NCI-H82 (cell line): ENCODE results near the gene SSBP3.

Source experiments
- DNase-seq: peaks from one replicate; lab custom pipeline; 2025; lab: John Stamatoyannopoulos, UW

Gene SSBP3

DNA sequence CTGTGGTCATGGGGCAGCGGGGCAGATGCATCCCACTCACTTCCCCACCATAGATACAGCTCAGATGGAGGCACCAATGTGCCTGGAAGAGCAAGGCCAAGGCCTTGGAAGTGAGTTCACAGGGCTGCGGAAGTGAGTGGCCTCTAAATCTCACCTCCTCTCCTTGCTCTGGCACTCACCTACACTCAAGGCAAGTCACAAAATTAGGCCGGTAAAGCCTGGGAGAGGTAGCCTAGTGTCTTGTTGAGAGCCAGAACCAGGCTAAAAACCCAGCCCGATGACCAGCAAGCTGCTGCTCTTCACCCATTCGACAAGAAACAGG, 57.5 kb downstream of the SSBP3 start:
- DNase-seq = no peak

DNA sequence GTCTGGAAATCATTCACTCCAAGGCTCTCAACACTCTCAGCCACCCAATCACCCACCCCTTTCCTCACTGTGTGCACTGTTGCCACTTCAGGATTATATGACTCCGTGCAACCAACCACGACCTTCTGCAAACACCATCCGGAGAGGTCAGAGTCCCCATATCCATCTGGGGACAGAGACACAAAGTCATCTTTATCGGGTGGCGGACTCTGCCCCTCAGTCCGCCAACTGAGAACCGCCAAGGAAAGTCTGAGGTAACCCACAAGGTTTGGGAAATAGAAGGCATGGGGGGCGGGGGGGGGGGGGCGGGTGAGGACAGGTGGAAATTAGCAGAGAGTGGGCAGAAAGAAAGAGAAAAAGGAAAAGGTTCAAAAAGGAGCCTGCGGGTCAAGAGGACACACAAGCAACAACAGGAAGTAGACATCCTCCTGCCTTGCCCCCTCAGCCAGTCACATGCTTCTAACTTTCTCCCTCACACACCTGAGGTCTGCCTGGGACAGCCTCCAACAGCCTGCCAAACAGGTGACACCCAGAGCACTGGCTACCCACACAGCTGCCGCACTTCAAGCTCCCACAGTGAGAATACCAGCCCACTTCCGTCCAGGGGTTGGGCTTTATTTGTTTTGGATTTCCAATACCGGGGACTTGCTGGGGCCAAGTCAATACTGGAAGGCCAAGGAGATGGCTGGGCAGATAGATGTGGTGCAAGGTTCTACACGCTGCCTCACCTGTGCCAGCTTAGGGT, 58.1 kb downstream of the SSBP3 start:
- peak; percentile 23 for DNase-seq

DNA sequence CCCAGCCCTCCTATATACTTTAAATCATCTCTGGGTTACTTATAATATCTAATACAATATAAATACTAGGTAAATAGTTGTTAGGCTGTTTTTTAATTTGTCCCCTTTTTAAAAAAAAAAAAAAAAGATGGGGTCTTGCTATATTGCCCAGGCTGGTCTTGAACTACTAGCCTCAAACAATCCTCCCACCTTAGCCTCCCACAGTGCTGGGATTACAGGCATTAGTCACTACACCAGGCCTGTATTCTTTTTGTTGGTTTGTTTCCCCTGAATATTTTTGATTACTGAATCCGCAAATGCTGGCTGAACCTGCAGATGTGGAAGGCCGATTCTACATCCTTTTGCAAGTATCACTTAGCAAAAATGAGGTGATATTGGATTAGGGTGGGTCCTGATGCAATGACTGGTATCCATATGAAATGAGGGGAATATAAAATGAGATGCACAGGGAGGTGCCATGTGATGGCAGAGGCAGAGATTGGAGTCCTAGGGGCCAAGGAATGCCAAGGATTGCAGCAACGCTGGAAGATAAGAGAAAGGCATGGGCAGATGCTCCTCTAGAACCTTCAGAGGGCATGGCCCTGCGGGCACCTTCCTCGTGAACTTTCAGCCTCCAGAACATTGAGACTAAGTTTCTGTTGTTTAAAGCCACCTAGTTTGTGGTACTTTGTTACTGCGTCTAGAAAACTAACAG, 58.8 kb downstream of the SSBP3 start:
- DNase-seq = no peak

DNA sequence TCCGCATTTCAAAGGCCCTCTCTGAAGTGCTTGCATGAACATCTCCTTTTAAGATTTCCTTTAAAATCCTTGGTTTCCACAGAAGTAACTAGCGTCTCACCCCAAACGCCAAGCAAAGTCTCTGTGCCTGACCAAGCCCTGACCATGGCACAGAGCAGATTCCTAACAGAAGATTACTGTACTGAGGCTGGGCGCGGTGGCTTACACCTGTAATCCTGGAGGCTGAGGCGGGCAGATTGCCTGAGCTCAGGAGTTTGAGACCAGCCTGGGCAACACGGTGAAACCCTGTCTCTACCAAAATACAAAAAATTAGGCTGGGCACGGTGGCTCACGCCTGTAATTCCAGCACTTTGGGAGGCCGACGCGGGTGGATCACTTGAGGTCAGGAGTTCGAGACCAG, 60.6 kb downstream of the SSBP3 start:
- peak; percentile 32 for DNase-seq

DNA sequence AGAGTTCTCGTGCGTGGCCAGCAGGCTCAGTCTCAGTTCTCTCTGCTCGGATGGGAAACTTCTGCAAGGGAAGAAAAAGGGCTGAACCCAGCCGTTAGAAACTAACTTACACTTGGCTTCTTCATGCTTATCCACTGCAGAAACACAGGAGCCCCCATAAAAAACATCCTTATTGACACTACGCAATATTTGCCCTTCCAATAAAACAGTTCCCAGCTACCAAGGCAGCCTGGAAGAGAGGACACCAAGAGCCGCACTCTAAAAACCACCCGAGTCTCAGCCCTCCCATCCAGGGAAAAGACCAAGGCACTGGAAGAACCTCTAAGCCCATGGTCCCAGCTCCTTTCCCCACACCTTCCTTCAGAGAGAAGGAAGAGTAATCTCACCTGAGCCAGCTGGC, 61.1 kb downstream of the SSBP3 start:
- no peak for DNase-seq

DNA sequence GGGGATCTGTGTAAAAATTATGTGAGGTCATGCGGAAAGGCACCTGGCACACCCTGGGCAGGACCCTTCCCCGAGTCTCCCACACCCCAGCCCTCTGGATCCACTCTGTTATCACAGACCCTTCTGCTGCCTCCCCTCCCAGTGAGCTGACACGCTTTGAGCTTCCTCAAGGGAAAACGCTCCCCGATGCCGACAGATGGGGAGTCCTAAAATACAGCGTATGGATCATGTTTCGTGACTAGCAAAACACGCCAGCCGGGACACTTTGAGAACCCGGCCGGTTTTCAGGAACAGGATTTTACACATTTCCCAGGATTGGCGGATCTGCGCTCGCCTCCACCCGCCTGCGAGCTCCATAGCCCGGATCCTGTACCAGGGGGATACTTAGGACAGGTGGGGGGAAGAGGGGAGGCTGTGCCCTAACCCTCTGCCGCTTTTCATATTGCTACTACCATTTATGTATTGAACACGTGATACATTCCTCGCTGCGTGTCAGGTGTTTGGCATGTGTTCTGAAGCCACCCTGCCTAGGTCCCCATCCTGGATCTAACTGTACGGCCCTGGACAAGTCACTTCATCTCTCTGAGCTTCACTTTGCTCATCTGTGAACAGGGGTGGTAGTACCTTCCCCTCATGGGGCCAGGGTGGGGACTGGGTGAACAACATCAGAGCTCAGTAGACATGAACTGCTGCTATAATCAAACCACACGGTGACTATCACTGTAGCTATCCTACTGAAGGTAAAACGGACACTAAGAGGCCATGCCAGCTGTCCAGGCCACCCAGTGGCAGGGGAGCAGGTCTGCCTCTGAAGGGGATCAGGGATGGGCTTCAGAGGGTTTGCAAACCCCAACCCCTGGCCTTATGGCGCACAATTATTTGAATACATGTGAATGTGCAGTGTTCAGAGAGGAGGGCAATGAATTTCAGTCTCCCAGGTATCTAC, 63.2 kb downstream of the SSBP3 start:
- DNase-seq = peak; percentile 90

DNA sequence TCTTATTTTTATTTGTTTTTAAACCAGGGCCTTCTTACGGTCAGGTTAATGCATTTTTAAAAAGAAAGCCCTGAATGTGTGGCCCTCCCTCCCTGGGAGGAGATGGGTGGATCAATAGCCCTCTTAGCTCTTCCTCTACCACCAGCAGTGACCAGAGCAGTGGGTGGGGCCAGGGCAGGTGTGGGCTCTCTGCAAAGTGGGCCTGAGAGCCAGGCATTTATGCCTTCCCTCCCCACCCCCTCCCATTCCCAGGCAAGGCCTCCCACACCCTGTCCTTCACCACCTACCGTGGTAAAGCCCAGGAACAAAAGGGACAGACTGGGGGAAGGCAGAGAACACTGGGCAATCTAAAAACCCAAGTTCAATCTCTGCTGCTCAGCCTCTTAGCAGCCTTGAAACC, 63.9 kb downstream of the SSBP3 start:
- DNase-seq = peak; percentile 69

DNA sequence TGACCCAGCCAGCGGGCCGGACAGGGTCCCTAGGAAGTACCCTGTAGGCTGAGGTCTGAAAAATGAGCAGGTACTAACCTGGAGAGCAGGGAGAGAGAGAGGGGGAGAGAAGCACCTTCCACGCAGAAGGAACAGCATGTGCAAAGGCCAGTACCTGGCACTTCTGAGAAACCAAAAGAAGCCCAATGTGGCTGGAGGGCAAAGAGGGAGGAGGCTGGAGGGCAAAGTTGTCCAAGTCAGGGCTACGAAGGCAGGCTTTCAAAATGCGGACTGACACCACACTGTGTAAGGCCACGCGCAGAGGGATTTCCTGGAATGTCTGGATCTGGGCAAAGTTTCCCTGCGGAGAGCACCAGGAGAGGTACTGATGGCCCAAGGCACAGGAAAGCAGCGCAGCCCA, 64.4 kb downstream of the SSBP3 start:
- DNase-seq = no peak

DNA sequence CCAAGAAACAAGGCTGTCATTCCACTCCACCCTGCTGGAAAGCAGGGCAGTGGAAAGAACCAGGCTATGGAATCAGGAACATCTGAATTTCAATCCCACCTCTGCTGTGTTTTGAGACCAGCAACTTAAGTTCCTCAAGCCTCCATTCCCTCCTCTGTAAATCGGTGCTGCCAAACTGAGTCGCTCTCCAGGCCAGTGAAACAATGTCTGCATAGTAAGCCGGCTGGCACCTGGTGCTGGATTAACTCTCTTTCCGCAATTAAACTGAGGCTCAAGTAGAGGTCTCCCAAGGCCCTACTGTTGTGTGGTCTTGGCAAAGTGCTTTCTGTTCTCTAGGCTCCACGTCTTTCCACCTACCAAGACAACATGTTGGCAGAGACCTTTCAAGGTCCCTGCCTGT, 65.3 kb downstream of the SSBP3 start:
- DNase-seq = peak; percentile 92

DNA sequence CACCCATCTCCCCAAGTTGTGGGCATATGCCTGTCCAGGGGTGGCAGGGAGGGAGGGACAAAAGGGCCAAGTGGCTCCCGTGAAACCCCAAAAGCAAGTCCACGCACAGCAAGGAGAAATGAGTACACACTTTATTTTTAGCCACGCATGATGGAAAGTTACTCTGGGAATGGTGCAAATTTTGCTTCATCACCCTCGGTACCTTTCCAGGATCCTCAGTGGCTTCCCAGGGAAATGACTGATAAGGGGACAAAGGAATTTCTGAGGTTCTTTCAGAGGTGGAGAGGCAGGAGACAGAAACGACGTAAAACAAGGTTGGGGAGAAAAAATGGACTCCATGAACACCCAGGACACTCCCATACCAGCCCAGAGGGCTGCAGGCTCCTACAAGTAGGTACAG, 65.8 kb downstream of the SSBP3 start:
- DNase-seq = no peak

DNA sequence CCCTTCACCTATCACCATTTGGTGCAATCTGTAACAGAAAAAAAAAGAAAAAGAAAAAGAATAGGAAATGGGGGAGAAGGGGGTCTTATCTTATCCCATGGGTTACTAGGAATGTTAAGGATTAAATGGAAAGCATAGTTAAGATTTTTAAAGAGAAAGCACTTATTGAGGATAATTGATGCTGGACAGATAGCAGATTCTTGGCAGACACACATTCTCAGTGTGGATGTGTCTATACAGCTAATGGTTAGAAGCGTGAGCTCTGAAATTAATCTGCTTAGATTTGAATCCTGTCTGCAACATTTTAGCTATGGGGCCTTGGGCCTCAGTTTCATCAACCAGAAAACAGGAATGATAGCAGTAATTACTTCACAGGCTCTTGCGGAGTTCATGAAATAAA, 67.1 kb downstream of the SSBP3 start:
- DNase-seq = no peak

DNA sequence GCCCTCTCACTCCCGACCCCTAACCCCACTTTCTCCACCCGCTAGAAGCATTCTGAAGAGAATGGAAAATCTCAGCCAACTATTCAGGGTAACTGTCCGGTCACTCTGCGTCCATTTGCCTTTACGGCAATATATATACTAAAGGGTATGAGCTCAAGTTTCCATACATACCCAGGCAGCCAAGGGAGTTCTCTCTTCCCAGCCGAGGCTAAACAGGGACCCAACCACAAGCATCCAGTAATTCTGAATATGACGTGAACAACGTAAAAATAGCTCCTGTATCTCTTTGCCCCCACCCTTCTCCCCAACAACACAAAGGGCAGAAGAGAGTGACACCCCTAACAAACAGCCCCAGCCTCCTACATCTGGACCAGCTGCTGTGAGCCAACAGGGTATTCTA, 67.7 kb downstream of the SSBP3 start:
- no peak for DNase-seq

DNA sequence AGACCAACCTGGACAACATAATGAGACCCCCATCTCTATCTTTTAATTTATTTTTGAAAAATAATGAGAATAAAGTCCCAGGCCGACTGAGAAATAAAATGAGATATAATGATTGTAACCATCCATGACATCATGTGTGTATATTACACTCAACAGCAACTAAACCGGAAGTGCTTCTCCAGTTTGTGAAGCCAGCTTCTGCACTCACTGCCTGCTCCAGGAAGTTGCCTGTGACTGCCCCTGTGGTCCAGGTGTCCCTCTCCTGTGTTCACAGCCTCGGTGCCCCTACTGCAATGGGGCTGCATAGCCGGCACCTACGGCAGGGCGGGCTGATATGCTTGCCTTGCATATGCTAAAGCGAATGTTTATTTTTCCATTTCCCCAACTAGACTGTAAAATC, 68.3 kb downstream of the SSBP3 start:
- no peak for DNase-seq

DNA sequence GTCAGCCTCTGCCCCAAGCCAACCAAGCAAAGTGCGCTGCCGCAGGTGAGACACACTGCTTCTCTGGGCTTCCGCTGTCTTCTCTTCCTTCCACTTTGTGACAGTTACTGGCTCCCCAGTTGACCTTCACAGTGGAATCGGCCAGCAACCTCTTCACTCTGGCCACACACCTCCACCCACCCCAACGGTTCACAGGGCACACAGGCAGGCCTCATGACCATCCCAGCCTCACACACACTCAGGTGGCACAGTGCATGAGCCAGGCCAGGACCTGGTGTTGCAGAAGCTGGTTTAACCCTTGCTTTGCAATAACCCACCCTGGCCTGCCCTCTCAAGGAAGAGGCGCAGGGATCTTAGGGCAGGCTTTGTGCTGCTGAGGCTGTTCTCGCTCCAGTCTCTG, 69.2 kb downstream of the SSBP3 start:
- DNase-seq = no peak

DNA sequence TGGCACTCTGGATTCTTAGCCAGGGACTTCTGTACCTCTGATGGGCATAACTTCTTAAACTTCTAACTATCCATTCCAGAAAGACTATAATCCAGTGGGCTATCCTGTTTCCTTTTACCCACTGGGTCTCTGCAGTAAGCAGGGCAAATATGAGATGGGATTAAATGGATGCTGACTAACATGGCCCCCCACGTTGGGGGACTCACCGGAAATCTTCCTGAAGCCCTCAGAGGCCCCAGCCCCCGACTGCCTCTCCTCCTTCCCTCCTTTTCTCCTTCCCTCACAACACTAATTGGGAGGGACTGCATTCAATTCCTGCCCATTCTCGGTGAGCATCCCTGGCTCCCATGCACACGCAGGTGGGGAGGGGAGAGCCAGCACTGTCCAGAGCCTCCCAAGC, 70.1 kb downstream of the SSBP3 start:
- DNase-seq = peak; percentile 81

DNA sequence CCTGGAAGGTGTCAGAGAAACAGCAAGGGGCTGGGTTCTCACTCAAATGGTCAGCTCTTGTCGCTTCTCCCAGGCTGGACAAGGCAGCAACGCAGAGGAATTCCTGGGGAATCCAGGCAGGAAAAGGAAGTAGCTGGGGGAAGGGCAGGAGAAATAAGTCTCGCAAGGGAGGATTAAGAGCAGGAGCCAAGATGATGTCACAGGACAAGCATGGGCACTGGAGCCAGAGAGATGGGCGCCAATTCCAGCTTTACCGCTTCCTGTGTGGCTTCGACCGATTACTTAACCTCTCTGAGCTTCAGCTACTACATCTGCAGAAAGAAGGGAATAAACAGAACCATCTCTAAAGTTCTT, 70.5 kb downstream of the SSBP3 start:
- DNase-seq = peak; percentile 66

DNA sequence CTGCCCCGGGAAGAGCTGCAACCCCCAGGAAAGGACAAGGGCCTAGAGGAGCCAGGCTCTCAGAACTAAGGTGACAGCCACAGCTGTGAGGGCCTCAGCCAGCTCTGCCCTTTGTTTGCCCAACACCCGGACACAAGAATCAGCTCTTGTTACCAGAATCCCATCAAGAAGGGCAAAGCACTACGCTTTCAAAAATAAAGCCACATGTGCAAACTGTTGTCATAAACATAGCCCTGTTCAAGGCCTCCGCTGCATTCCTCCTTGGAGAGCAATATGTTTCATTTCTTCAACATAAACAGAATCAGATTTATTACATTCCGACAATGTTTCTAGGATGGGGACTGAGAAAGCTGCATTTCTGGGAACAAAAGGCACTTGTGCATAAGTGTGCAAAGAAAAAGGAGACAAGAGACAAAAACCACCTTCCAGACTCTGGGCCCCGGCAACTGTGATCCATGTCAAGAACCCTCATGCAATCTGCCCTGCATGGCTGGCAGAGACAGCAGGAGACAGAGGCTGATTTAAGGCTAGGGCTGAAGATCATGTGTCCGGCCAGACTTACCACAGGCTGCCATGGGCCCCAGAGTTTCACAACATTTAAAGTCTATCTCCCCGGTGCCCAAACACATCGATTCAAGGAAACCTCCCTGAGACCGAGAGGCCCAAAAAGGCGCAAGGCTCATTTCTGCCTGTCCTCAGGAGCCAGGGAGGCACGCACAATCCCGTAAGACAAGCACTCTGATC, 71.0 kb downstream of the SSBP3 start:
- no peak for DNase-seq

DNA sequence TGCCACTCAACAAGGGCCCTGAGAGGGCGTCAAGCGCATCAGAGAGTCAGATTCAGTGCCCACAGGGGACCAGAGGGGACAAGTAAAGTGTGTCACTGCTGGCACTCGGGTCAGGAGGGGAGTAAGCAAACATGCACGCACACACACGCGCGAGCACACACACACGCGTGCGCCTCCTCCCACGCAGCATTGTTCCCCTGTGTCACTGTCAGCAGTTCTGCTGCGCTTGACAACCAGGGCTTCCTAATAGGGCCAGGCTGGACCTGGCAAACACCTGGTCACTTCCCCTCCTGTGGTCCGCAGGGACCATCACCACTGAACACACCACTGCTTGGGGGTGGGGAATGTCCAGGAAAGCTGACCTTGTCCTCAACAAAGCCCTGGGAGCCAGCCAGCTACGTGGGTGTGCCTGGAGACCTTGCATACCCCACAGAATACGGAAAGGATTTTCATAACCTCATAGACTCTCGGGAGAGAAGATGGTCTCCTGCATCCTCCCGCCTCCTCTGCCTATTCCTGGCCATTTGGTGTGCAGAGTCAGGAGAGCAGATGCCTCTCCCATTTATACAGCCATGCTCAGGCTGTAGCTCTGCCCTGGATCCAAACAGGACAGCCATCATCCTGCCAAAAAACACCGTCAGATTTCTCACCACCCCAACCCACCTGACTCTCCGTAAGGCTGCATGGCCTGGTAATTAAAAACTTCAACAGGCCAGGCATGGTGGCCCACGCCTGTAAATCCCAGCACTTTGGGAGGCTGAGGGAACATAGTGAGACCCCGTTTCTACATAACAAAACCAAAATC, 73.2 kb downstream of the SSBP3 start:
- DNase-seq = peak; percentile 44

DNA sequence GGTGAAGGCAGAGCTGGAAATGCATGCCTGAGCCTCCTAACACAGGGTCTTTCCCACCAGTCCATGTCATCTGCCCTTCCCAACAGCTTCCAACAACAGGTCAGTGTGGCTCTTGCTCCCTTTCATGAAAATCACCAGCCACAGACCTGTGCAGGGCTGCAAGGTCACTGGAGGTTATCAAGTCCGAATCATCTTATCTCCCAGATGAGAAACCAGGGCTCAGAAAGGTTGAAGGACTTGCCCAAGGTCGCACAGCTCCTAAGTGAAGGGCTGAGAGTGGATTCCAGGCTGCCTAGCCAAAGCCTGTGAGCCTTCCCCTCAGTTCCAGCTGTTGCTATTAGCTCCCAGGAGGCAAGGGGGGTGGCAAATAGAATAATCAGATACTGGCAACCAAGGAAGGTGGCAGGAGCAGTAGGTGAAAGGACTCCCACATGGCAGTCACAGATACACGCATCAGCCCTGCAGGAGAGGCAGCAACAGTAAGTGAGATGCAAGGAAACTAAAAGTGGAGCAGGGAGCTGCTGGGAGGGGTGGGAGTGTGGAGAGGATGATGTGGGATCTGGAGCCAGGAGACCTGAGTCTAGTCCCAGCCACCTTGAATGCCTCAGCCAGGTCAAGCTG, 74.2 kb downstream of the SSBP3 start:
- DNase-seq = peak; percentile 90

DNA sequence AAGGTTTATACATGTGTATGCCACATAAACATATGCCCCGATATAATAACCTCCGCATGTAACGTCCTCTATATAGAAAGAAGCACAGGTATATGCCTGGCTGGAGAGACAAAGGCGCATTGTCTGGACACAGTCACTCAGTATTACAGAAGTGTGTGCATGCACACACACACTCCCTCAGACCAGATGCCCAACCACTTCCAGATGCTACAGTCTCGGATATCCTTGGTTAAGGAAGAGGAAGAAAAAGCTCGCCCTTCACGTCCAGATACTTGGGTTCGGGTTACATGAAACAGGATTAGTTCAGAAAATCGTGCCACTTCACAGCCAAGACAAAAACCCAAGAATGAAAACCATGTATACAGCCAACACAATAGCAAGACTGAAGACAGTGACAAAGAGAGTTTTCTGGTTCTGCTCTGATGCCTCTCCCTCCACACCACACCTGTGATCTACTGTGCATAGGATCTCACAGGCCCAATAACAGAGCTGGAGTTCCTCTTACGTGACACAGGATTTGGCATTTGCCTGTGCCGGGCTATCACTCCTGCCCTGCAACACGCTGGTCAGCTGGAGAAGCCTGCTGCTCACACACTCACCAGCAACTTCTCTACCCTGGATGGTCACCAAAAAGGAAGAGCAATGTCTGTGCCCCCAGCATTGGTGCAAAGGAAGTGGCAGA, 75.0 kb downstream of the SSBP3 start:
- peak; percentile 88 for DNase-seq
